ENCODE results near the gene MAP1LC3B. TPM values are rescaled to one million over a fixed set of nuclear protein-coding genes. Genes with fewer than 3 reads are reported as not detected.

The MAP1LC3B gene
- total RNA-seq, 1 donor from 2014 or later = 136 TPM

- TF ChIP-seq CTCF (IDR thresholded peaks at IDR 0.05; ENCODE audit: insufficient read depth, low read length, poor library complexity, severe bottlenecking) = no peak
- DNase-seq (ENCODE audit: low read depth) = no peak
- Histone ChIP-seq H3K36me3 (ENCODE audit: control insufficient read depth, insufficient read depth, low read length) (peaks cover 3% of the 10 kb centered on the region), H3K4me3 (ENCODE audit: low read depth, low read length) (no peak overlapping the region), H3K27me3 (ENCODE audit: control insufficient read depth, insufficient read depth, low read length) (no peaks in the 10 kb centered on the region)
Measured at GRCh38 chr16:87445486-87445885, 53.4 kb downstream of the MAP1LC3B start.

GRCh38 chr16:87446479-87446878, 54.3 kb downstream of the MAP1LC3B start:
- no peak for TF ChIP-seq CTCF (IDR thresholded peaks at IDR 0.05; ENCODE audit: insufficient read depth, low read length, poor library complexity, severe bottlenecking)
- no peaks in the 10 kb centered on the region for H3K27me3 ChIP-seq (ENCODE audit: control insufficient read depth, insufficient read depth, low read length)
- peaks cover 3% of the 10 kb centered on the region for H3K36me3 ChIP-seq (ENCODE audit: control insufficient read depth, insufficient read depth, low read length)
- no peak overlapping the region for H3K4me3 ChIP-seq (ENCODE audit: low read depth, low read length)
- no peak for DNase-seq (ENCODE audit: low read depth)

- Histone ChIP-seq H3K27me3 (ENCODE audit: control insufficient read depth, insufficient read depth, low read length) (no peaks in the 10 kb centered on the region), H3K36me3 (ENCODE audit: control insufficient read depth, insufficient read depth, low read length) (peaks cover 3% of the 10 kb centered on the region), H3K4me3 (ENCODE audit: low read depth, low read length) (no peak overlapping the region)
- DNase-seq (ENCODE audit: low read depth) = no peak
- no peak for TF ChIP-seq CTCF (IDR thresholded peaks at IDR 0.05; ENCODE audit: insufficient read depth, low read length, poor library complexity, severe bottlenecking)
Measured at GRCh38 chr16:87447323-87447722, 55.2 kb downstream of the MAP1LC3B start.

GRCh38 chr16:87448866-87449265, 56.7 kb downstream of the MAP1LC3B start:
- TF ChIP-seq CTCF (IDR thresholded peaks at IDR 0.05; ENCODE audit: insufficient read depth, low read length, poor library complexity, severe bottlenecking) = no peak
- H3K36me3 ChIP-seq (ENCODE audit: control insufficient read depth, insufficient read depth, low read length) = peaks cover 4% of the 10 kb centered on the region
- no peak for DNase-seq (ENCODE audit: low read depth)
- no peaks in the 10 kb centered on the region for H3K27me3 ChIP-seq (ENCODE audit: control insufficient read depth, insufficient read depth, low read length)
- H3K4me3 ChIP-seq (ENCODE audit: low read depth, low read length) = no peak overlapping the region

GRCh38 chr16:87451563-87452210, 59.6 kb downstream of the MAP1LC3B start:
- H3K27me3 ChIP-seq (ENCODE audit: control insufficient read depth, insufficient read depth, low read length) = no peaks in the 10 kb centered on the region
- H3K4me3 ChIP-seq (ENCODE audit: low read depth, low read length) = no peak overlapping the region
- no peak for TF ChIP-seq CTCF (IDR thresholded peaks at IDR 0.05; ENCODE audit: insufficient read depth, low read length, poor library complexity, severe bottlenecking)
- peaks cover 4% of the 10 kb centered on the region for H3K36me3 ChIP-seq (ENCODE audit: control insufficient read depth, insufficient read depth, low read length)
- no peak for DNase-seq (ENCODE audit: low read depth)

- H3K27me3 ChIP-seq (ENCODE audit: control insufficient read depth, insufficient read depth, low read length) = no peaks in the 10 kb centered on the region
- no peak for TF ChIP-seq CTCF (IDR thresholded peaks at IDR 0.05; ENCODE audit: insufficient read depth, low read length, poor library complexity, severe bottlenecking)
- DNase-seq (ENCODE audit: low read depth) = no peak
- H3K36me3 ChIP-seq (ENCODE audit: control insufficient read depth, insufficient read depth, low read length) = peaks cover 4% of the 10 kb centered on the region
- no peak overlapping the region for H3K4me3 ChIP-seq (ENCODE audit: low read depth, low read length)
Measured at GRCh38 chr16:87453326-87453725, 61.2 kb downstream of the MAP1LC3B start.

Measured in kidney epithelial cell (primary cell).